Stimulated activated naive CD4-positive, alpha-beta T cell (primary cell): ENCODE measurements around the gene TMED4.
A peak's percentile ranks its signal among the peaks of the same experiment; 100 is the strongest.

Experiments used
- DNase-seq, 6 experiments: peaks; one replicate each; lab custom pipeline; 2025; lab: John Stamatoyannopoulos, UW

TMED4 gene

DNA sequence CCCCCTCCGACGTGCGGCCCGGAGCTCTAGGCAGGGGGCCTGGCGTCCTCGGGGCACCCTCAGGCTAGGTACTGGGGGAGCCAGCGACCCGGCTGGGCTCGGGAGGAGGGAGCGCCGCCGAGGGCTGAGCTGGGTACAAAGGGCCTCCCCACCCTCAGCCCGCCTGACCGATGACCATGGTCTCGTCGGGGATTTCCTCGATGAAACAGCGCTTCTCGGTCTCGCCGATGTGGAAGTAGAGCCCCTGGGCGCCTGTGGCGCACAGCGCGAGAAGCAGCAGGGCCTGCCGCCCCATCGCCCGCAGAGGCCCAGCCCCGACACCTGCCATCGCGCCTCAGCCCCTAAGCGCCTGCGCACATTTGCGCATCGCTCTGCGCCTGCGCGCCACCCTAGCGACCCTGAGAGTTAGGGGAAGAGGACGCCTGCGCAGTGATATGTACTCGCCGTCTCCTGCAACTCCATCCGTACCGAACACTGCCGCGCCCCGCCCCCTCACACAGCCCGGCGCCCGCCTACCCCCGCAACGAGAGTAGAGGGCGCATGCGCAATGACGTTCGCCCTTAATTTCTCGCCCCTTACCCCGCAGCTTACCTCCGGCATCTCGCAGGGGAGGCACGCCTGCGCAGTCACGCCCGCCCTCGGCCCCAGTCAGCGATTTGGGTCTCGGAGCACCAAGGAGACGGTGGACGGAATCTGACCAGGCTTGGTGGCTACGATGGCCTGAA lies at the start of gene TMED4:
TMED4 (minus strand) TSS at position 353 of the 725 bp plus-strand sequence; CDS start at position 328, 25 bp downstream.
- peak; percentile 99 to 100 (median 100) for DNase-seq

GRCh38 chr7:44631458-44632115 lies 49.6 kb upstream of the TMED4 start:
- peak in 3 of 6 experiments; percentile 22 to 39 (median 37) for DNase-seq

GRCh38 chr7:44630792-44631457 lies 48.9 kb upstream of the TMED4 start:
- DNase-seq, result no peak

GRCh38 chr7:44629829-44630522 lies 47.9 kb upstream of the TMED4 start:
- no peak for DNase-seq

DNA sequence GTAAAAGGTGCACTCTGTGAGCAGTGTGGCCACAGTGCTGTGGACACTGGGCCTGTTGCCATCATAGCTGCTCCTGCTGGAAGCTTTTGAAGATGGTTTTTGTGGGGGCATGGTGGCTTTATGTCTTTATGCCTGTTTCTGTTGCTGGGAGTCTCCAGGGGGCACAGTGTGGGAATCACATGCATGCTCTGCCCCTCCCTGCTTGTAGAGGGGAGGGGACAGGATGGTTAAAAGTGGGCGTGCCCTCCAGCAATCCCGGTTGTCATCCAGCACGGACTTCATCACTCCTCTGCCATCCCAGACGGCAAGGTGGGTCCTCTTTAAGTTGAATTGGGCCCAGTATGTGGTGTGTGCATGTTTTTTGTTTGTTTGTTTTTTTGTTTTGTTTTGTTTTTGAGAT lies 44.6 kb upstream of the TMED4 start:
- DNase-seq, result no peak

GRCh38 chr7:44625526-44626471 lies 43.8 kb upstream of the TMED4 start:
- no peak for DNase-seq

DNA sequence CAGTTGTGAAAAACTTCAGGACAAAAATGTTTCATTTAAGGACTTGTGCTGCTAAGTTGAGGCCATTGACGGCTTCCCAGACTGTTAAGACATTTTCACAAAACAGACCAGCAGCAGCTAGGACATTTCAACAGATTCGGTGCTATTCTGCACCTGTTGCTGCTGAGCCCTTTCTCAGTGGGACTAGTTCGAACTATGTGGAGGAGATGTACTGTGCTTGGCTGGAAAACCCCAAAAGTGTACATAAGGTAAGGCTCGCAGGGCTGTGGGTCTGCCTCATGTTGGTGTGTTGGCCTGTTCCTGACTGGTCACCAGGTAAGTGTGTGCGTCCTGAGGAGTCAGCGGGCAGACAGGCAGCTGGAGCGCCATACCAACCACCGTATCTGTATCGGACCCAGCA lies 42.3 kb upstream of the TMED4 start:
- no peak for DNase-seq

DNA sequence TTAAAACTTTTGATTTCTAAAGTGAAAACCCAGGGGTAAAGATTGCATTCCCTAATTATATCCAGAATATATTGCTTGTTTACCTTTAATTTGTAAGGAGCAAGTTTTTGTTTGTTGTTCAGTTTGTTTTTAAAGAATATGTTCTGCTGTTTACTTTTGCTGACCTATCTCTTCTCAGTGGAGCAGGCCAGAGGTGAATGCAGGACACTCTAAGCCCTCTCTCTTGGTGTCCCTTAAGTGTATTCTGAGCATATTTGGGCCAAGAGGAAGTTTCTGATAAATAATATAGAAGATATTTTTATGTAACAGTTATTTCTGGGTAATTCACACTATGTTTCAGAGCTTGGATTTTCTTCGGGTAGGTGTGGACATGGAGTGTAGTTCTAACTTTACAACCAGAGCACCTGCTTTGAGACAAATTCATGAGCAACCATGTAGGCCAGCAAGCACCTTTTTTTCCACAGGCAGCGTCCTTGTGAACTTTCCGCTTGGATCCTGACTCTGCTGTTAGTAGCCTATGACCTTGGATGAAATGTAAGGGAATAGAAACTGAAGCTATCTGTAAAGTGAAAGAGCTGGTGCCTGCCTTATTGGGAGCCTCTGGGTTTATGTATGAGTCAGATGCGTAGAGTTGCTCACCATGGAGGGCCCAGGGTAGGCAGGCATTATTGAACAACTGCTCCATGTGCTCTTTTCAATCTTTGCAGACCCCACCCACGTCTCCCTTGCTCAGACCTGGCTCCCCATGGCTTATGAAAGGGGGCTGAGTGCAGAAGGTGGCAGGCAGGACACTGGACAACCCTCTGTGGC lies 40.5 kb upstream of the TMED4 start:
- DNase-seq, result no peak

DNA sequence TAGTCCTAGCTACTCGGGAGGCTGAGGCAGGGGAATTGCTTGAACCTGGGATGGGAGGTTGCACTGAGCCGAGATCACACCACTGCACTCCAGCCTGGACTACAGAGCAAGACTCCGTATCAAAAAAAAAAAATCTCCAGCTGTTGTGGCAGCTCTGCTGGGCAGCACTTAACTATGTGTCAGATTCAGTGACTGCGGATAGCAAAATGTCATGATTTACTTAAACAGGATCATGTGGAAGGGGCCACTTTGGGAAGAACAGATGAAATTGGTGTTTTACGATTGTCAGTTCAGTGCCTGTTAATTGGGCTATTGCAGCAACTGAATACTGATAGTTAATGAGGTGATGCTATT lies 39.7 kb upstream of the TMED4 start:
- DNase-seq, result no peak

- no peak for DNase-seq
Measured at GRCh38 chr7:44621034-44621749, 39.2 kb upstream of the TMED4 start.

DNA sequence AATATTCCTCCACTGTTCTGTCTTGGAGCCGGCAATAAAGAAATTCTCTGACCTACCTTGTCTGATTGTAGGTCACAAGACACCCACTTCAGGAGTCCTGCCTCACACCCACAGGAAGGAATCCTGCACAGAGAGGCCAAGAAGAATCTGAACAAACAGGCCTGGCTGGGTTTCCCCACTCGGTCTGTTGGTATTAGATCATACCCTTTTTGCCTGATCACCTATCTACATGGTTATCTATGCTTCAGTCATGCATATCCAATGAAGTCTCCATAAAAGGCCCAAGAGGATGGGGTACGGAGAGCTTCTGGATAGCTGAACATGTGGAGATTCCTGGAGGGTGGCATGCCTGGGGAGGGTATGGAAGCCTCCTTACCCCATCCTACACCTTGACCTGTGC lies 36.7 kb upstream of the TMED4 start:
- no peak for DNase-seq

DNA sequence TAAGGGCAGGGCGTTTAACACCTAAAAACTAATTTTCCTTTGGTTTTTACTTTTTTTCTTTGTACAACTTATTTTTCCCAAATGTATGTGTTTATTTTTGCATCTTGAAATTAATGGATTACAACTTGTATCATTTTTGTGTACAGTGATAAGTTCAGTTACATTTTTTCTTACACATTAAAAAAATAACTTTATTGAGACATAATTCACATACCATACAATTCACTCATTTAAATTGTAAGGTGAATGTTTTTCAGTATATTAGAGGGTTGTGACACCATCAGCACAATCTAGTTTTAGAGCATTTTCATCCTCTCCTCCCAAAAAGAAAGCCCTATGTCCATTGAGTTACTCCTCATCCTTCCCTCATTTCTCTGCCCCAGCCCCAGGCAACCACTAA lies 36.0 kb upstream of the TMED4 start:
- DNase-seq, result no peak

- no peak for DNase-seq
Measured at GRCh38 chr7:44617225-44617890, 35.3 kb upstream of the TMED4 start.

GRCh38 chr7:44616545-44616944 lies 34.5 kb upstream of the TMED4 start:
- DNase-seq, result no peak

GRCh38 chr7:44615793-44616192 lies 33.8 kb upstream of the TMED4 start:
- no peak for DNase-seq

DNA sequence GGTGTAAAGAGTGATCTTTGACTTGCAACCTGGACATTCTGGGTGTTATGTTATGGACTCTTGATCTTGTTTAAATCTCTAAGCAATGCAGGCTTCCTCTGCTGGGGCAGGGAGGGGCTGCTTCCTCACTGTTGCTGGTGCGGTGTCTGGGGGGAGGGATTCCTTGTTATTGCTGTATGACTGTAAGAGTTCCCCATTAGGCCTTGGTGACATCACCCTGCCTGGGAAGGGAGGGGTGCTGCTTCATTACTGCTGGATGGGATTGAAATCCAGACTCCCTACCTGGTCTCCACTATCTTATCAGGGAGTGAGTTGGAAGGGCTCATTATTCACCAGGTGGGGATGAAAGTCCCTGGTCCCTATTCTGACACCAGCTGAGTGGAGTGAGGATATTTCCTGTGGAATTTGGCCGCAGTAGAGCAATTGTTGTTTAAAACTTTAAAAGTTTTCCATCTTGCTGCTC lies 33.1 kb upstream of the TMED4 start:
- DNase-seq, result no peak

GRCh38 chr7:44609829-44610228 lies 27.8 kb upstream of the TMED4 start:
- DNase-seq, result no peak

DNA sequence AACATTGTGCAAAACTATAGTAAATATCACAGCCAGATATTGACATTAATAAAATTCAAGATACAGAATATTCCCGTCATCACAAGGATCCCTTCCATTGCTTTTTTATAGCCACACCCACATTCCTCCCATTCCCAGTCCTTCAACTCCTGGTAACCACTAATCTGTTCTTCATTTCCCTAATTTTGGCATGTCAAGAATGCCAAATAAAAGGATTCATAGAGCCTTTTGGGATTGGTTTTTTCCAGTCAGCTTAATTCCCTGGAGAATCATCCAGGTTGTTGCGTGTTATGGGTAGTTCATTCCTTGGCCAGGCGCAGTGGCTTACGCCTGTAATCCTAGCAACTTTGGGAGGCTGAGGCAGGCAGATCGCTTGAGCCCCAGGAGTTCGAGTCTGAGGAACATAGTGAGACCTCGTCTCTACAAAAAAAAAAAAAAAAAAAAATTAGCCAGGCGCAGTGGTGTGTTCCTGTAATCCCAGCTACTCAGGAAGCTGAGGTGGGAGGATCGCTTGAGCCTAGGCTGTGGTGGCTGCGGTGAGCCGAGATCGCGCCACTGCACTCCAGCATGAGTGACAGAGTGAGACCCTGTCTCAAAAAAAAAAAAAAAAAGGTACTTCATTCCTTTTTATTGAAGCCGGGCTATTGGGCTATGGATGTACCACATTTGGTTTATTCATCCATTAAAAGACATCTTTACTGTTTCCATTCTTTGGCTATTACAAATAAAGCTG lies 27.1 kb upstream of the TMED4 start:
- DNase-seq, result no peak
